Femur (tissue), 1 donor: ENCODE results near the gene KXD1.
"Not testable (repeated sequence)": the region's sequence is repeated elsewhere in the genome, so short reads cannot be mapped to it uniquely, and the experiment has no call there.

Experiments
- DNase-seq: peaks from one replicate; pipeline ENCODE4 v3.0.0-alpha.2; 2017

KXD1 gene

GRCh38 chr19:18537431-18537830 is 20.2 kb upstream of the KXD1 start:
- no peak for DNase-seq

GRCh38 chr19:18538115-18538514 is 19.6 kb upstream of the KXD1 start:
- no peak for DNase-seq

GRCh38 chr19:18539372-18539771 is 18.3 kb upstream of the KXD1 start:
- no peak for DNase-seq

GRCh38 chr19:18540200-18540599 is 17.5 kb upstream of the KXD1 start:
- not testable (repeated sequence) for DNase-seq

GRCh38 chr19:18541258-18541991 is 16.2 kb upstream of the KXD1 start:
- no peak for DNase-seq

- DNase-seq: no peak
Measured at GRCh38 chr19:18541992-18542940, 15.4 kb upstream of the KXD1 start.

GRCh38 chr19:18542941-18543813 is 14.5 kb upstream of the KXD1 start, which contains the start of gene FKBP8:
TSS of gene FKBP8 (minus strand) at chr19:18543573. CDS start at chr19:18541970, 1,603 bp downstream.
- peak; percentile 96 for DNase-seq

GRCh38 chr19:18543814-18544475 is 13.7 kb upstream of the KXD1 start:
- DNase-seq: peak; percentile 55

GRCh38 chr19:18551631-18552030 is 6.0 kb upstream of the KXD1 start:
- DNase-seq: no peak

- no peak for DNase-seq
Measured at GRCh38 chr19:18558202-18558555, 509 bp downstream of the KXD1 start.

- no peak for DNase-seq
Measured at GRCh38 chr19:18558604-18559003, 934 bp downstream of the KXD1 start.

GRCh38 chr19:18559685-18560084 is 2.0 kb downstream of the KXD1 start:
- no peak for DNase-seq

GRCh38 chr19:18562086-18562485 is 4.4 kb downstream of the KXD1 start:
- DNase-seq: peak; percentile 75

GRCh38 chr19:18566953-18567352 is 9.3 kb downstream of the KXD1 start:
- DNase-seq: no peak

GRCh38 chr19:18568367-18568766 is 10.7 kb downstream of the KXD1 start:
- no peak for DNase-seq

GRCh38 chr19:18571564-18572344 is 14.1 kb downstream of the KXD1 start, which contains the start of gene UBA52:
TSS of gene UBA52 (plus strand) at chr19:18571857. CDS start at chr19:18573301, 1,444 bp downstream.
- peak; percentile 99 for DNase-seq

GRCh38 chr19:18574691-18575291 is 17.1 kb downstream of the KXD1 start:
- no peak for DNase-seq

GRCh38 chr19:18576383-18576782 is 18.7 kb downstream of the KXD1 start:
- DNase-seq: no peak

GRCh38 chr19:18577365-18577914 is 19.8 kb downstream of the KXD1 start:
- no peak for DNase-seq

GRCh38 chr19:18580311-18580710 is 22.6 kb downstream of the KXD1 start:
- no peak for DNase-seq

GRCh38 chr19:18586306-18586705 is 28.6 kb downstream of the KXD1 start:
- DNase-seq: no peak
